IMR-90 (cell line): ENCODE measurements around the gene OR2H2. TPM values are rescaled to one million over a fixed set of nuclear protein-coding genes. Genes with fewer than 3 reads are reported as not detected.

ENCODE experiments used
- ATAC-seq: fragments of 200-7000 bp; cut with Tn5 transposase; 2 replicates; pipeline ENCODE4 v1.9.1; 2020; ENCODE audit warnings: low read depth, mild to moderate bottlenecking, moderate library complexity
- BruUV-seq: library from RNA; stranded (reverse); fragments of 400-500 nt; replicated peaks from 2 replicates; lab custom pipeline; 2021; lab: Mats Ljungman, UMichigan
- CTCF ChIA-PET: fragments of 300-600 bp; formaldehyde crosslinking; extraction: SDS; loops from one replicate; lab custom pipeline; 2021; ENCODE audit warnings: antibody characterized with exemption; lab: Yijun Ruan, JAX
- POLR2A ChIA-PET: fragments of 300-600 bp; sonication (Branson Sonifier 250); formaldehyde crosslinking; loops from one replicate; lab custom pipeline; 2022; ENCODE audit warnings: antibody characterized with exemption; ENCODE audit not compliant: unreplicated experiment; lab: Charles Lee
- DNase-seq: peaks from one replicate; pipeline ENCODE4 v3.0.0; 2013
- H2AFZ ChIP-seq: replicated peaks from 2 replicates; pipeline ENCODE3; 2013; ENCODE audit warnings: low read length, mild to moderate bottlenecking; ENCODE audit not compliant: poor library complexity
- H2AK5ac ChIP-seq: 2 replicates; pipeline ENCODE4 v1.6.1; 2013; ENCODE audit warnings: low read depth, low read length, inconsistent platforms
- H2AK9ac ChIP-seq: replicated peaks from 2 replicates; pipeline ENCODE3; 2013; ENCODE audit warnings: mild to moderate bottlenecking, low read depth, low read length, moderate library complexity; ENCODE audit not compliant: poor library complexity
- H2BK120ac ChIP-seq: 2 replicates; pipeline ENCODE4 v1.6.1; 2013; ENCODE audit warnings: low read depth, low read length, inconsistent platforms
- H2BK15ac ChIP-seq: 3 replicates; pipeline ENCODE4 v1.6.1; 2013; ENCODE audit warnings: low read depth, low read length, inconsistent platforms
- H2BK20ac ChIP-seq: 2 replicates; pipeline ENCODE4 v1.6.1; 2013; ENCODE audit warnings: low read depth, mild to moderate bottlenecking, inconsistent platforms, low read length, moderate library complexity
- H2BK5ac ChIP-seq: 2 replicates; pipeline ENCODE4 v1.6.1; 2013; ENCODE audit warnings: mild to moderate bottlenecking, low read depth, low read length, inconsistent platforms; ENCODE audit not compliant: poor library complexity, severe bottlenecking
- H3K14ac ChIP-seq: replicated peaks from 2 replicates; pipeline ENCODE4 v1.6.1; 2013; ENCODE audit warnings: low read depth, low read length, inconsistent platforms
- H3K18ac ChIP-seq: 2 replicates; pipeline ENCODE4 v1.6.1; 2013; ENCODE audit warnings: low read depth, low read length, control low read depth
- H3K23ac ChIP-seq: 2 replicates; pipeline ENCODE4 v1.6.1; 2013; ENCODE audit warnings: low read depth, low read length, inconsistent platforms
- H3K27ac ChIP-seq: 2 replicates; pipeline ENCODE4 v1.5.1; 2013; ENCODE audit warnings: mild to moderate bottlenecking, control low read depth, low read length; ENCODE audit not compliant: insufficient read depth
- H3K27me3 ChIP-seq: 2 replicates; pipeline ENCODE4 v1.6.1; 2013; ENCODE audit warnings: low read length; ENCODE audit not compliant: control insufficient read depth, insufficient read depth
- H3K36me3 ChIP-seq: 2 replicates; pipeline ENCODE4 v1.6.1; 2013; ENCODE audit warnings: low read length, mixed read lengths; ENCODE audit not compliant: control insufficient read depth, insufficient read depth
- H3K4ac ChIP-seq: 2 replicates; pipeline ENCODE4 v1.6.1; 2013; ENCODE audit warnings: low read depth, low read length, inconsistent platforms
- H3K4me1 ChIP-seq: 2 replicates; pipeline ENCODE4 v1.6.1; 2013; ENCODE audit warnings: low read length, mixed read lengths; ENCODE audit not compliant: control insufficient read depth, insufficient read depth
- H3K4me2 ChIP-seq: 2 replicates; pipeline ENCODE4 v1.6.1; 2013; ENCODE audit warnings: low read depth, mild to moderate bottlenecking, control low read depth, low read length, moderate library complexity
- H3K4me3 ChIP-seq: 2 replicates; pipeline ENCODE4 v1.5.1; 2013; ENCODE audit warnings: low read depth, mild to moderate bottlenecking, control low read depth, low read length, moderate library complexity; ENCODE audit not compliant: insufficient read depth
- H3K56ac ChIP-seq: 2 replicates; pipeline ENCODE4 v1.6.1; 2013; ENCODE audit warnings: low read length, inconsistent platforms; ENCODE audit not compliant: insufficient read depth; ENCODE audit errors: extremely low read depth
- H3K79me1 ChIP-seq, 2 experiments: 2 replicates each; pipeline ENCODE4 v1.6.1; 2013; ENCODE audit warnings: low read length in 2 of 2, inconsistent platforms in 1 of 2, low read depth in 1 of 2
- H3K9ac ChIP-seq: 2 replicates; pipeline ENCODE4 v1.6.1; 2013; ENCODE audit warnings: low read depth, low read length, control low read depth
- H3K9me1 ChIP-seq: 2 replicates; pipeline ENCODE4 v1.6.1; 2013; ENCODE audit warnings: low read length, inconsistent platforms; ENCODE audit not compliant: insufficient read depth
- H3K9me3 ChIP-seq: 2 replicates; pipeline ENCODE4 v1.6.1; 2013; ENCODE audit warnings: low read length; ENCODE audit not compliant: control insufficient read depth, insufficient read depth
- H4K20me1 ChIP-seq: 2 replicates; pipeline ENCODE4 v1.6.1; 2013; ENCODE audit warnings: low read length, inconsistent platforms; ENCODE audit not compliant: insufficient read depth
- H4K5ac ChIP-seq: 2 replicates; pipeline ENCODE4 v1.6.1; 2013; ENCODE audit warnings: mild to moderate bottlenecking, low read depth, low read length, control low read depth
- H4K8ac ChIP-seq, 2 experiments: 2 replicates each; pipeline ENCODE4 v1.6.1; 2013; ENCODE audit warnings: low read depth in 2 of 2, low read length in 2 of 2, control low read depth in 1 of 2, inconsistent platforms in 1 of 2
- H4K91ac ChIP-seq: 2 replicates; pipeline ENCODE4 v1.6.1; 2013; ENCODE audit warnings: low read depth, low read length, inconsistent platforms; ENCODE audit not compliant: insufficient read depth
- BHLHE40 ChIP-seq: fragments of 150-350 bp; IDR thresholded peaks from 2 replicates; pipeline ENCODE4 v1.6.1; 2016; ENCODE audit warnings: mild to moderate bottlenecking, low read depth, low read length
- FOS ChIP-seq: fragments of 150-350 bp; IDR thresholded peaks from 2 replicates; pipeline ENCODE4 v1.6.1; 2016; ENCODE audit warnings: low read depth, low read length
- MAFK ChIP-seq: IDR thresholded peaks from 2 replicates; pipeline ENCODE4 v1.6.1; 2012; ENCODE audit warnings: low read depth, low read length, improper control_type of control experiment
- WGBS, 2 experiments: methylation state at CpG; one replicate each; pipeline versions ENCODE4 v1.1.5 to v1.1.7; 2013; ENCODE audit warnings: missing lambda C conversion rate in 2 of 2; ENCODE audit not compliant: insufficient read length in 1 of 2; ENCODE audit errors: extremely low coverage in 2 of 2; 5-methylcytosine and 5-hydroxymethylcytosine counted together
- dilution Hi-C: fragments of 300-500 bp; cut with HindIII; formaldehyde crosslinking; loops from one replicate; pipeline ENCODE4 v1.14.3; 2018; ENCODE audit warnings: low sequenced_read_pairs; ENCODE audit not compliant: unreplicated experiment
- in situ Hi-C: fragments of 300-500 bp; cut with MboI; formaldehyde crosslinking; loops from 3 replicates; pipeline ENCODE4 v1.14.3; 2019; ENCODE audit warnings: low sequenced_read_pairs, inconsistent platforms, mixed read lengths
- intact Hi-C: fragments of 100-400 bp; cut with micrococcal nuclease; formaldehyde crosslinking; loops from 2 replicates; pipeline ENCODE4 v1.10.0; 2022
- polyA plus RNA-seq, 3 experiments: library from polyadenylated mRNA; depleted of rRNA; stranded (reverse); fragments of >200 nt; gene quantifications; 2 replicates each; pipeline ENCODE4 v1.2.3, GENCODE V29; 2012; ENCODE audit warnings: low replicate concordance in 1 of 3
- total RNA-seq: library from RNA; depleted of rRNA; stranded (reverse); fragments of >200 nt; gene quantifications from 2 replicates; pipeline ENCODE4 v1.2.3, GENCODE V29; 2012

OR2H2 gene
- total and polyA plus RNA-seq, 2 of the 4 experiments (the other 2 are of a cell fraction), result not detected

DNA sequence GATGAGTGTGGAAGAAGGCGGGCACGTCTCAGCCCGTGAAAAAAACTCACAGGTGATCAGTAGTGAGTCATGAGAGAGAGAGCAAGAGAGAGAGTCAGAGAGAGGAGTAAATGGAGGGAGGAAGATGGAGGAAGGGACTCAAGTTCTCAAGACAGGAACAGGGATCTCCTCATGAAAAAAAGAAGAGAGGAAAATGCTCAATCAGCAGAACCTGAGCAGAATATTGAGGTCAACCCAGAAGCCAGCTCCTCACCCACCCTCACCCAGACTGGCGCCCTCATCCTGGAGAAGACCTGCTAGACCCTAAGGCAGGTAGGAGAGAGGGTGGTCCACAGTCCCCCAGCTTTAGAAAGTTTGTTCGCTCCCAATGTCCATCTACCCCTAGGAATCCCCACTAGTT lies 30.2 kb upstream of the OR2H2 start:
- no peak overlapping the region for H2BK120ac ChIP-seq
- no peak overlapping the region for H2AK9ac ChIP-seq
- WGBS, 2 experiments, result 69% methylated on average over 3 of the region's 5 CpGs; no CpG with 5 or more reads in 1 of the 2 experiments
- H3K56ac ChIP-seq, result no peak overlapping the region
- no peak overlapping the region for H2BK15ac ChIP-seq
- in situ Hi-C loops, result no loop called here
- H3K9me3 ChIP-seq, result no peaks in the 10 kb centered on the region
- dilution Hi-C loops, result no loop called here
- no peak overlapping the region for H3K4me2 ChIP-seq
- no peaks in the 10 kb centered on the region for H4K20me1 ChIP-seq
- H3K4me1 ChIP-seq, result peaks cover 2% of the 10 kb centered on the region; the same call in 1 of the 2 replicates
- DNase-seq (no peak), ATAC-seq (no peak)
- peaks cover 15% of the 10 kb centered on the region for H3K27me3 ChIP-seq
- no peaks in the 10 kb centered on the region for H3K79me1 ChIP-seq
- no peak overlapping the region for H2AFZ ChIP-seq
- ChIA-PET POLR2A (no interaction called here), CTCF (no interaction called here)
- H3K9ac ChIP-seq, result no peak overlapping the region
- H4K5ac ChIP-seq, result no peak overlapping the region
- no peak overlapping the region for H4K91ac ChIP-seq
- no peak overlapping the region for H3K18ac ChIP-seq
- BruUV-seq, result no TSS peak
- no peaks in the 10 kb centered on the region for H3K9me1 ChIP-seq
- no peak overlapping the region for H3K14ac ChIP-seq
- no peak overlapping the region for H4K8ac ChIP-seq
- no peak overlapping the region for H2AK5ac ChIP-seq
- no peak overlapping the region for H3K23ac ChIP-seq
- H3K4ac ChIP-seq, result no peak overlapping the region
- H3K4me3 ChIP-seq, result no peak overlapping the region
- H2BK20ac ChIP-seq, result no peak overlapping the region
- H3K27ac ChIP-seq, result no peak overlapping the region
- intact Hi-C loops, result no loop called here
- no peak for TF ChIP-seq BHLHE40
- no peak for TF ChIP-seq FOS
- TF ChIP-seq MAFK, result 0 out of 2 replicates have a peak, but pooled peaks have one; percentile 31
- H2BK5ac ChIP-seq, result no peak overlapping the region
- no peaks in the 10 kb centered on the region for H3K36me3 ChIP-seq
